Measurements from ENCODE around the gene C2CD3. TPM values are rescaled to one million over a fixed set of nuclear protein-coding genes. Genes with fewer than 3 reads are reported as not detected.

Gene C2CD3
- total RNA-seq, 1 experiment from 2014 or later = 18.7 TPM

- ATAC-seq (no peak), DNase-seq (ENCODE audit: low spot score) (no peak)
- no peak overlapping the region for H3K4me3 Mint-ChIP-seq
- ChIA-PET CTCF (no interaction called here), POLR2A (no interaction called here)
- no peak for TF ChIP-seq CTCF (IDR thresholded peaks at IDR 0.05)
- TF ChIP-seq E2F5 (CRISPR knock-in tag; IDR thresholded peaks at IDR 0.05) = no peak
- no peak for TF ChIP-seq ESRRA (CRISPR knock-in tag; IDR thresholded peaks at IDR 0.05; ENCODE audit: borderline replicate concordance)
- TF ChIP-seq ZNF263 (CRISPR knock-in tag; IDR thresholded peaks at IDR 0.05; ENCODE audit: low read depth) = no peak
- no peak for TF ChIP-seq ZNF121 (CRISPR knock-in tag; IDR thresholded peaks at IDR 0.05)
- no peak for TF ChIP-seq PREB (CRISPR knock-in tag; IDR thresholded peaks at IDR 0.05; ENCODE audit: borderline replicate concordance)
- no peak for TF ChIP-seq TCF7 (CRISPR knock-in tag; IDR thresholded peaks at IDR 0.05; ENCODE audit: low read depth)
- TF ChIP-seq EMX1 (CRISPR knock-in tag; IDR thresholded peaks at IDR 0.05) = no peak
- no peak for TF ChIP-seq MYBL2 (CRISPR knock-in tag; IDR thresholded peaks at IDR 0.05)
- no peak for TF ChIP-seq JUN (CRISPR knock-in tag; IDR thresholded peaks at IDR 0.05)
- TF ChIP-seq CBFB (CRISPR knock-in tag; IDR thresholded peaks at IDR 0.05; ENCODE audit: low read depth) = no peak
- no peak for TF ChIP-seq JAZF1 (CRISPR knock-in tag; IDR thresholded peaks at IDR 0.05)
- TF ChIP-seq NFATC4 (CRISPR knock-in tag; IDR thresholded peaks at IDR 0.05) = no peak
- no peak for TF ChIP-seq ZNF416 (CRISPR knock-in tag; IDR thresholded peaks at IDR 0.05)
- H3K27ac Mint-ChIP-seq = no peak overlapping the region
- peaks cover 55% of the 10 kb centered on the region for H3K36me3 Mint-ChIP-seq
- no peaks in the 10 kb centered on the region for H3K27me3 Mint-ChIP-seq (ENCODE audit: low read depth)
- H3K9me3 Mint-ChIP-seq = peaks cover 7% of the 10 kb centered on the region
- H3K4me1 Mint-ChIP-seq = peaks cover 15% of the 10 kb centered on the region
These were observed 36.1 kb downstream of the C2CD3 start for GRCh38 chr11:74134661-74135060.

GRCh38 chr11:74133436-74133835, 37.4 kb downstream of the C2CD3 start:
- H3K4me1 Mint-ChIP-seq = peaks cover 4% of the 10 kb centered on the region
- H3K36me3 Mint-ChIP-seq = peaks cover 47% of the 10 kb centered on the region
- H3K27ac Mint-ChIP-seq = peak overlapping the region; percentile 50; the same call in 1 of the 2 replicates
- ChIA-PET CTCF (no interaction called here), POLR2A (no interaction called here)
- DNase-seq (ENCODE audit: low spot score) = no peak
- ATAC-seq = no peak
- H3K27me3 Mint-ChIP-seq (ENCODE audit: low read depth) = no peaks in the 10 kb centered on the region
- peaks cover 7% of the 10 kb centered on the region for H3K9me3 Mint-ChIP-seq
- H3K4me3 Mint-ChIP-seq = no peak overlapping the region
- TF ChIP-seq CTCF (IDR thresholded peaks at IDR 0.05) = no peak
- no peak for TF ChIP-seq ETV6 (CRISPR knock-in tag; IDR thresholded peaks at IDR 0.05)
- TF ChIP-seq MLX (CRISPR knock-in tag; IDR thresholded peaks at IDR 0.05) = no peak
- no peak for TF ChIP-seq ZSCAN18 (CRISPR knock-in tag; IDR thresholded peaks at IDR 0.05)
- TF ChIP-seq ATF3 (CRISPR knock-in tag; conservative IDR thresholded peaks at IDR 0.05) = no peak
- no peak for TF ChIP-seq ZNF423 (CRISPR knock-in tag; IDR thresholded peaks at IDR 0.05)
- no peak for TF ChIP-seq ZNF219 (CRISPR knock-in tag; IDR thresholded peaks at IDR 0.05; ENCODE audit: borderline replicate concordance)
- TF ChIP-seq SMAD3 (CRISPR knock-in tag; IDR thresholded peaks at IDR 0.05; ENCODE audit: borderline replicate concordance) = no peak
- TF ChIP-seq TP53 (CRISPR knock-in tag; IDR thresholded peaks at IDR 0.05) = no peak
- TF ChIP-seq HMGXB4 (CRISPR knock-in tag; IDR thresholded peaks at IDR 0.05) = no peak
- no peak for TF ChIP-seq ATF6 (CRISPR knock-in tag; IDR thresholded peaks at IDR 0.05)
- TF ChIP-seq NR2C2 (CRISPR knock-in tag; IDR thresholded peaks at IDR 0.05) = no peak

Data from WTC11 (cell line).